SK-N-SH (cell line): Measurements from ENCODE around the gene TIAM1. TPM values are rescaled to one million over a fixed set of nuclear protein-coding genes. Genes with fewer than 3 reads are reported as not detected.

Experiments
- CTCF ChIA-PET: fragments of 300-600, 350-600 bp; formaldehyde crosslinking; extraction: SDS; loops from one replicate; lab custom pipeline; 2021; lab: Yijun Ruan, JAX
- POLR2A ChIA-PET: fragments of 350-600 bp; sonication (Branson Sonifier 250); formaldehyde crosslinking; extraction: SDS; loops from one replicate; lab custom pipeline; 2020; ENCODE audit warnings: antibody characterized with exemption, inconsistent platforms; lab: Yijun Ruan, JAX
- DNase-seq: peaks from one replicate; pipeline ENCODE4 v3.0.0; 2012
- H2AFZ ChIP-seq: fragments of 200-600 bp; sonication (generic); 2 replicates; pipeline ENCODE4 v1.8.1; 2016; ENCODE audit warnings: antibody characterized with exemption, mild to moderate bottlenecking, low read depth
- H3F3A ChIP-seq: fragments of 200-600 bp; sonication (generic); replicated peaks from 2 replicates; pipeline ENCODE3; 2016; ENCODE audit warnings: antibody characterized with exemption, mild to moderate bottlenecking; ENCODE audit not compliant: insufficient read depth
- H3K27ac ChIP-seq, 2 experiments: fragments of 200-500 bp in 1 of 2; fragments of 200-600 bp in 1 of 2; sonication (Bioruptor generic) in 1 of 2; sonication (generic), shearing (Covaris generic) in 1 of 2; 2 replicates each; pipeline versions ENCODE4 v1.5.1 to v1.6.1; 2014 to 2016; ENCODE audit warnings: low read depth in 2 of 2, inconsistent platforms in 1 of 2, low read length in 1 of 2, mild to moderate bottlenecking in 1 of 2, mixed read lengths in 1 of 2
- H3K27me3 ChIP-seq: fragments of 200-600 bp; sonication (generic), shearing (Covaris generic); 2 replicates; pipeline ENCODE4 v1.6.1; 2016; ENCODE audit warnings: mixed run types; ENCODE audit not compliant: insufficient read depth
- H3K36me3 ChIP-seq, 2 experiments: fragments of 200-500 bp in 1 of 2; fragments of 200-600 bp in 1 of 2; sonication (Bioruptor generic) in 1 of 2; sonication (generic) in 1 of 2; replicated peaks in 1 of 2; 2 replicates each; pipeline versions ENCODE3 to v1.5.1; 2014 to 2016; ENCODE audit warnings: low read length in 1 of 2, mild to moderate bottlenecking in 1 of 2; ENCODE audit not compliant: insufficient read depth in 2 of 2, control insufficient read depth in 1 of 2
- H3K4me1 ChIP-seq, 2 experiments: fragments of 200-500 bp in 1 of 2; fragments of 200-600 bp in 1 of 2; sonication (Bioruptor generic) in 1 of 2; sonication (generic), shearing (Covaris generic) in 1 of 2; 2 replicates each; pipeline versions ENCODE4 v1.5.1 to v1.6.1; 2014 to 2016; ENCODE audit warnings: low read depth in 1 of 2, low read length in 1 of 2, mixed run types in 1 of 2; ENCODE audit not compliant: insufficient read depth in 2 of 2, control insufficient read depth in 1 of 2
- H3K4me2 ChIP-seq: fragments of 200-600 bp; sonication (generic), shearing (Covaris generic); 2 replicates; pipeline ENCODE4 v1.6.1; 2017; ENCODE audit warnings: mixed run types
- H3K4me3 ChIP-seq, 2 experiments: fragments of 200-500 bp in 1 of 2; fragments of 200-600 bp in 1 of 2; sonication (Bioruptor generic) in 1 of 2; sonication (generic), shearing (Covaris generic) in 1 of 2; 2 replicates each; pipeline versions ENCODE4 v1.5.1 to v1.8.1; 2014 to 2016; ENCODE audit warnings: low read depth in 2 of 2, inconsistent platforms in 1 of 2, low read length in 1 of 2, mild to moderate bottlenecking in 1 of 2, mixed read lengths in 1 of 2, moderate library complexity in 1 of 2
- H3K79me2 ChIP-seq: fragments of 200-600 bp; sonication (generic); 2 replicates; pipeline ENCODE4 v1.8.1; 2017; ENCODE audit warnings: mild to moderate bottlenecking; ENCODE audit not compliant: insufficient read depth
- H3K9ac ChIP-seq: fragments of 200-600 bp; sonication (generic); 2 replicates; pipeline ENCODE4 v1.6.1; 2017; ENCODE audit warnings: mixed run types
- H3K9me2 ChIP-seq: fragments of 200-600 bp; sonication (generic); 2 replicates; pipeline ENCODE4 v1.6.1; 2017; ENCODE audit warnings: mixed run types
- H3K9me3 ChIP-seq: fragments of 200-600 bp; sonication (generic); 2 replicates; pipeline ENCODE4 v1.6.1; 2017; ENCODE audit warnings: mixed run types, mild to moderate bottlenecking, moderate library complexity
- H4K20me1 ChIP-seq: fragments of 200-600 bp; sonication (generic); 2 replicates; pipeline ENCODE4 v1.6.1; 2017; ENCODE audit warnings: mild to moderate bottlenecking, mixed run types; ENCODE audit not compliant: insufficient read depth
- CTCF ChIP-seq: fragments of 200-600 bp; sonication (generic); IDR thresholded peaks from 2 replicates; pipeline ENCODE4 v1.6.1; 2017; ENCODE audit warnings: antibody characterized with exemption, mild to moderate bottlenecking, moderate library complexity
- EP300 ChIP-seq, 2 experiments: IDR thresholded peaks; 2 replicates each; pipeline versions ENCODE4 v1.4.0 to v1.6.1; 2012; ENCODE audit warnings: borderline replicate concordance in 1 of 2, low read depth in 1 of 2, low read length in 1 of 2
- EZH2phosphoT487 ChIP-seq: fragments of 200-600 bp; sonication (generic); IDR thresholded peaks from 2 replicates; pipeline ENCODE4 v1.6.1; 2017; ENCODE audit warnings: low read depth, mixed run types, mild to moderate bottlenecking, antibody characterized with exemption, moderate library complexity, borderline replicate concordance
- FOSL2 ChIP-seq: IDR thresholded peaks from 2 replicates; pipeline ENCODE4 v1.4.0; 2012; ENCODE audit warnings: low read depth, mild to moderate bottlenecking, moderate library complexity, borderline replicate concordance
- FOXM1 ChIP-seq: IDR thresholded peaks from 2 replicates; pipeline ENCODE4 v1.4.0; 2012; ENCODE audit warnings: low read depth, mild to moderate bottlenecking
- IRF3 ChIP-seq: fragments of 150-350 bp; IDR thresholded peaks from 2 replicates; pipeline ENCODE4 v1.6.1; 2016; ENCODE audit warnings: mild to moderate bottlenecking, low read depth, low read length
- MAX ChIP-seq: IDR thresholded peaks from 2 replicates; pipeline ENCODE4 v1.4.0; 2012; ENCODE audit warnings: low read depth
- MEF2A ChIP-seq: IDR thresholded peaks from 2 replicates; pipeline ENCODE4 v1.4.0; 2012; ENCODE audit warnings: low read depth, borderline replicate concordance
- NFIC ChIP-seq: IDR thresholded peaks from 2 replicates; pipeline ENCODE4 v1.4.0; 2012; ENCODE audit warnings: borderline replicate concordance
- RAD21 ChIP-seq: IDR thresholded peaks from 2 replicates; pipeline ENCODE4 v1.6.1; 2012; ENCODE audit warnings: mild to moderate bottlenecking, low read length
- RCOR1 ChIP-seq: fragments of 150-350 bp; IDR thresholded peaks from 2 replicates; pipeline ENCODE4 v1.6.1; 2017; ENCODE audit warnings: antibody characterized with exemption, low read length
- TCF12 ChIP-seq: IDR thresholded peaks from 2 replicates; pipeline ENCODE4 v1.4.0; 2012
- TEAD4 ChIP-seq: IDR thresholded peaks from 2 replicates; pipeline ENCODE4 v1.4.0; 2012; ENCODE audit warnings: mild to moderate bottlenecking, borderline replicate concordance; ENCODE audit not compliant: insufficient read depth
- USF2 ChIP-seq: fragments of 150-350 bp; IDR thresholded peaks from 2 replicates; pipeline ENCODE4 v1.6.1; 2017; ENCODE audit warnings: antibody characterized with exemption, low read length, low read depth, borderline replicate concordance
- YY1 ChIP-seq: IDR thresholded peaks from 2 replicates; pipeline ENCODE4 v1.4.0; 2012; ENCODE audit warnings: low read depth, mild to moderate bottlenecking
- WGBS: methylation state at CpG from one replicate; pipeline ENCODE4 v1.1.6; 2017; ENCODE audit warnings: low lambda C conversion rate; 5-methylcytosine and 5-hydroxymethylcytosine counted together
- polyA plus RNA-seq, 3 experiments: library from polyadenylated mRNA; depleted of rRNA; stranded (reverse); fragments of >200 nt; gene quantifications; 2 replicates each; pipeline ENCODE4 v1.2.3, GENCODE V29; 2012
- TF ChIP-seq, protein P1 (sequence below): IDR thresholded peaks from 2 replicates; pipeline ENCODE4; 2012

Gene TIAM1
- polyA plus RNA-seq, 1 of the 3 experiments (the other 2 are of a cell fraction): 1.7 TPM

- H2AFZ ChIP-seq: no peak overlapping the region
- 74% methylated on average over 4 of the region's 5 CpGs for WGBS
Observed at GRCh38 chr21:31370893-31371544, 27.0 kb upstream of the TIAM1 start.

GRCh38 chr21:31370281-31370892 lies 26.3 kb upstream of the TIAM1 start:
- H4K20me1 ChIP-seq: 0 out of 2 replicates have a peak, but pooled peaks cover 4% of the 10 kb centered on the region
- no peaks in the 10 kb centered on the region for H3K9me3 ChIP-seq
- H3K79me2 ChIP-seq: no peaks in the 10 kb centered on the region
- TF ChIP-seq NFIC (no peak), RAD21 (no peak), EP300 (IDR thresholded peaks at IDR 0.05; ENCODE audit: borderline replicate concordance in 1 of 2, low read depth in 1 of 2, low read length in 1 of 2) (no peak), FOXM1 (no peak), FOSL2 (no peak), IRF3 (no peak), RCOR1 (no peak), CTCF (no peak), MAX (no peak), USF2 (no peak), YY1 (no peak), EZH2phosphoT487 (no peak), MEF2A (no peak), TEAD4 (no peak), TCF12 (no peak)
- TF ChIP-seq, protein P1, sequence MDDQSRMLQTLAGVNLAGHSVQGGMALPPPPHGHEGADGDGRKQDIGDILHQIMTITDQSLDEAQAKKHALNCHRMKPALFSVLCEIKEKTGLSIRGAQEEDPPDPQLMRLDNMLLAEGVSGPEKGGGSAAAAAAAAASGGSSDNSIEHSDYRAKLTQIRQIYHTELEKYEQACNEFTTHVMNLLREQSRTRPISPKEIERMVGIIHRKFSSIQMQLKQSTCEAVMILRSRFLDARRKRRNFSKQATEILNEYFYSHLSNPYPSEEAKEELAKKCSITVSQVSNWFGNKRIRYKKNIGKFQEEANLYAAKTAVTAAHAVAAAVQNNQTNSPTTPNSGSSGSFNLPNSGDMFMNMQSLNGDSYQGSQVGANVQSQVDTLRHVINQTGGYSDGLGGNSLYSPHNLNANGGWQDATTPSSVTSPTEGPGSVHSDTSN: no peak
- TF ChIP-seq, all 33 proteins: peak for 0
- Histone ChIP-seq H3K4me2 (no peak overlapping the region), H3F3A (peaks cover 21% of the 10 kb centered on the region), H3K27me3 (0 out of 2 replicates have a peak, but pooled peaks cover 4% of the 10 kb centered on the region), H3K4me1 (peaks cover 0 to 7% of the 10 kb centered on the region in 2 experiments; a peak in 1 of 4 replicates), H3K27ac (no peak overlapping the region), H2AFZ (no peak overlapping the region), H3K9me2 (no peaks in the 10 kb centered on the region), H3K4me3 (no peak overlapping the region), H3K36me3 (no peaks in the 10 kb centered on the region), H3K9ac (no peak overlapping the region)
- ChIA-PET CTCF (interaction anchor here (1.2 kb wide), 1 partner anchor 23 kb away, joined by 3 read pairs; no protein-coding TSS in a partner anchor), POLR2A (no interaction called here)
- WGBS: 88% methylated on average over 3 of the region's 4 CpGs
- no peak for DNase-seq

More at GRCh38 chr21:31370893-31371544, 27.0 kb upstream of the TIAM1 start:
- DNase-seq: no peak
- peaks cover 20% of the 10 kb centered on the region for H3F3A ChIP-seq
- H4K20me1 ChIP-seq: 0 out of 2 replicates have a peak, but pooled peaks cover 4% of the 10 kb centered on the region
- CTCF ChIA-PET: interaction anchor here (1.2 kb wide), 1 partner anchor 23 kb away, joined by 3 read pairs; no protein-coding TSS in a partner anchor
- peaks cover 0 to 6% of the 10 kb centered on the region in 2 experiments; a peak in 1 of 4 replicates for H3K4me1 ChIP-seq
- H3K4me3 ChIP-seq: no peak overlapping the region
- TF ChIP-seq TCF12: no peak
- POLR2A ChIA-PET: no interaction called here
- H3K79me2 ChIP-seq: no peaks in the 10 kb centered on the region
- no peaks in the 10 kb centered on the region for H3K9me2 ChIP-seq
- no peaks in the 10 kb centered on the region for H3K36me3 ChIP-seq
- H3K4me2 ChIP-seq: no peak overlapping the region
- 0 out of 2 replicates have a peak, but pooled peaks cover 4% of the 10 kb centered on the region for H3K27me3 ChIP-seq
- H3K9ac ChIP-seq: no peak overlapping the region
- no peaks in the 10 kb centered on the region for H3K9me3 ChIP-seq
- H3K27ac ChIP-seq: no peak overlapping the region
